Amygdala (tissue), 56 donors: ENCODE results near the gene RNF224.

Source experiments
- DNase-seq, 56 donors: peaks; one replicate each; lab custom pipeline; 2025; lab: John Stamatoyannopoulos, UW

Gene RNF224

GRCh38 chr9:137227054-137227852 lies at the start of gene RNF224:
Gene RNF224, plus strand, starts transcription at chr9:137227502. Its CDS starts 834 bp downstream, at chr9:137228336.
- DNase-seq, result peak in 43 of 56 donors; percentile 3 to 75 (median 43)

GRCh38 chr9:137178201-137178938 lies 48.9 kb upstream of the RNF224 start:
- no peak for DNase-seq

GRCh38 chr9:137178939-137179630 lies 48.2 kb upstream of the RNF224 start:
- DNase-seq, result no peak

- DNase-seq, result no peak
These were observed 47.5 kb upstream of the RNF224 start for GRCh38 chr9:137179761-137180160.

GRCh38 chr9:137180491-137180890 lies 46.8 kb upstream of the RNF224 start:
- DNase-seq, result no peak

GRCh38 chr9:137181680-137182079 lies 45.6 kb upstream of the RNF224 start:
- DNase-seq, result no peak

- no peak for DNase-seq
These were observed 44.5 kb upstream of the RNF224 start for GRCh38 chr9:137182836-137183235.

- DNase-seq, result no peak
These were observed 43.2 kb upstream of the RNF224 start for GRCh38 chr9:137183980-137184595.

- DNase-seq, result no peak
These were observed 42.2 kb upstream of the RNF224 start for GRCh38 chr9:137184881-137185660.

- no peak for DNase-seq
These were observed 41.4 kb upstream of the RNF224 start for GRCh38 chr9:137185921-137186320.

GRCh38 chr9:137186385-137186784 lies 40.9 kb upstream of the RNF224 start:
- DNase-seq, result no peak

GRCh38 chr9:137187386-137187785 lies 39.9 kb upstream of the RNF224 start:
- DNase-seq, result no peak

GRCh38 chr9:137188086-137188489 lies 39.2 kb upstream of the RNF224 start:
- no peak for DNase-seq

- DNase-seq, result peak; percentile 50 to 96 (median 88)
These were observed 38.6 kb upstream of the RNF224 start, which contains the start of the genes ANAPC2 and SSNA1 for GRCh38 chr9:137188490-137189296. Gene ANAPC2, minus strand, starts transcription at chr9:137188560. Its CDS starts 28 bp downstream, at chr9:137188532. Gene SSNA1, plus strand, starts transcription at chr9:137188676. Its CDS starts 51 bp downstream, at chr9:137188727.

GRCh38 chr9:137189297-137190295 lies 37.7 kb upstream of the RNF224 start:
- no peak for DNase-seq

- no peak for DNase-seq
These were observed 36.9 kb upstream of the RNF224 start for GRCh38 chr9:137190315-137190856.

GRCh38 chr9:137191245-137191644 lies 36.1 kb upstream of the RNF224 start:
- no peak for DNase-seq
